SK-N-SH treated with all-trans-retinoic acid at 6 μM for 48 hours (cell line): ENCODE results near the gene IFITM1.

Experiments used
- ATAC-seq: fragments of 200-7000 bp; cut with Tn5 transposase; 3 replicates; pipeline ENCODE4 v1.9.1; 2020; ENCODE audit warnings: mild to moderate bottlenecking, moderate library complexity
- ARNTL ChIP-seq: fragments of 450-650 bp; formaldehyde crosslinking; IDR thresholded peaks from 2 replicates; pipeline ENCODE4 v1.5.0; 2020; ENCODE audit warnings: low read depth, mild to moderate bottlenecking, moderate library complexity, borderline replicate concordance
- BACH2 ChIP-seq: fragments of 250-450 bp; sonication (Bioruptor Pico); IDR thresholded peaks from 2 replicates; pipeline ENCODE4 v1.9.0; 2021; ENCODE audit warnings: mild to moderate bottlenecking, borderline replicate concordance
- CREB5 ChIP-seq: fragments of 250-450 bp; sonication (Bioruptor Pico); IDR thresholded peaks from 2 replicates; pipeline ENCODE4 v1.5.1; 2020; ENCODE audit warnings: low read depth, mild to moderate bottlenecking, moderate library complexity
- CSRNP3 ChIP-seq: fragments of 250-450 bp; sonication (Bioruptor Pico); IDR thresholded peaks from 2 replicates; pipeline ENCODE4 v1.5.1; 2021; ENCODE audit warnings: mild to moderate bottlenecking, moderate library complexity
- GLIS3 ChIP-seq: fragments of 250-450 bp; sonication (Bioruptor Pico); IDR thresholded peaks from 2 replicates; pipeline ENCODE4 v1.5.0; 2020; ENCODE audit warnings: mild to moderate bottlenecking, moderate library complexity
- ISL1 ChIP-seq: fragments of 250-450 bp; sonication (Bioruptor Pico); IDR thresholded peaks from 2 replicates; pipeline ENCODE4 v2.1.2; 2022; ENCODE audit warnings: mild to moderate bottlenecking, moderate library complexity
- OSR1 ChIP-seq: fragments of 250-450 bp; sonication (Bioruptor Pico); IDR thresholded peaks from 2 replicates; pipeline ENCODE4 v1.8.0; 2022; ENCODE audit warnings: moderate library complexity, mild to moderate bottlenecking, inconsistent platforms
- PPARA ChIP-seq: fragments of 250-450 bp; sonication (Bioruptor Pico); IDR thresholded peaks from 2 replicates; pipeline ENCODE4 v1.5.0; 2020; ENCODE audit warnings: mild to moderate bottlenecking, borderline replicate concordance
- RARB ChIP-seq: fragments of 250-450 bp; sonication (Bioruptor Pico); IDR thresholded peaks from 2 replicates; pipeline ENCODE4 v1.8.0; 2021; ENCODE audit warnings: mild to moderate bottlenecking, moderate library complexity
- SNAI2 ChIP-seq: fragments of 250-450 bp; sonication (Bioruptor Pico); IDR thresholded peaks from 2 replicates; pipeline ENCODE4 v1.5.0; 2020; ENCODE audit warnings: mild to moderate bottlenecking, moderate library complexity
- TOX ChIP-seq: fragments of 250-450 bp; sonication (Bioruptor Pico); IDR thresholded peaks from 2 replicates; pipeline ENCODE4 v1.8.0; 2021; ENCODE audit warnings: mild to moderate bottlenecking, moderate library complexity, borderline replicate concordance
- TSHZ2 ChIP-seq: fragments of 250-450 bp; sonication (Bioruptor Pico); IDR thresholded peaks from 2 replicates; pipeline ENCODE4 v1.5.0; 2020; ENCODE audit warnings: mild to moderate bottlenecking, moderate library complexity
- ZC3H10 ChIP-seq: fragments of 250-450 bp; sonication (Bioruptor Pico); IDR thresholded peaks from 2 replicates; pipeline ENCODE4 v1.5.1; 2021; ENCODE audit warnings: mild to moderate bottlenecking, moderate library complexity
- ZFP3 ChIP-seq: fragments of 250-450 bp; sonication (Bioruptor Pico); IDR thresholded peaks from 2 replicates; pipeline ENCODE4 v1.5.0; 2020; ENCODE audit warnings: mild to moderate bottlenecking, moderate library complexity
- ZFP30 ChIP-seq: fragments of 450-650 bp; formaldehyde crosslinking; IDR thresholded peaks from 2 replicates; pipeline ENCODE4 v1.5.0; 2022; ENCODE audit warnings: mild to moderate bottlenecking, moderate library complexity
- ZNF70 ChIP-seq: fragments of 450-650 bp; formaldehyde crosslinking; IDR thresholded peaks from 2 replicates; pipeline ENCODE4 v1.5.0; 2020; ENCODE audit warnings: mild to moderate bottlenecking, moderate library complexity
- TF ChIP-seq, protein P1 (sequence below): fragments of 250-450 bp; sonication (Bioruptor Pico); IDR thresholded peaks from 2 replicates; pipeline ENCODE4 v1.8.0; 2021; ENCODE audit warnings: low read depth, mild to moderate bottlenecking, moderate library complexity, borderline replicate concordance
- TF ChIP-seq, protein P2 (sequence below): fragments of 250-450 bp; sonication (Bioruptor Pico); IDR thresholded peaks from 2 replicates; pipeline ENCODE4 v1.8.0; 2020; ENCODE audit warnings: mild to moderate bottlenecking, moderate library complexity, borderline replicate concordance

The IFITM1 gene

DNA sequence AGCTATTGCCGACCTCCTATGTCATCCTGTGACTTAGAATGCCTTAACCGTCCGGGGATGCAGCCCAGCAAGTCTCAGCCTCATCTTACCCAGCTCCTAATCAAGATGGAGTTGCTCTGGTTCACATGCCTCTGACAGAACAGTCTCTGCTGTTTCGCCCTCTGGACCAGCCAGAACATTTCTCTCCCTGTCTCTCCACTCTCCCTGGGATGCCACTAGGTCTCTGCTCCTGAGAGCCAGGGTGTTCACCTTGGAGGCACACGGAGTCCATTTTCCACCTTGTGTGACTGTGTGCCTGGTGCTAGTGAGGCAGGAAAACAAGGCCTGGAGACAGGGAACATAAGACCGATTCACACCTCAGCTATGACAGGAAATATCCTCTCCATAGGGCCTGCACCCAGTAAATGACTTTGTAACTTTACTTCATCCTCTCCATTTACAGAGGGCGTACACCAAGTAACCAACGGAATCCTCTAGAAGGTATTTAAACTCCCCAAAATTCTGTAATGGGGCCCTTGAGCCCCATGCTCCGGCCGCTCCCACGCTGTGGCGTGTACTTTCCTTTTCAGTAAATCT, 38.7 kb downstream of the IFITM1 start:
- no peak for ATAC-seq
- TF ChIP-seq PPARA (CRISPR knock-in tag) (no peak), SNAI2 (no peak), CSRNP3 (no peak), ARNTL (CRISPR knock-in tag) (no peak), CREB5 (no peak), ZNF70 (CRISPR knock-in tag) (no peak), ZFP3 (no peak), ISL1 (CRISPR knock-in tag) (no peak), RARB (CRISPR knock-in tag) (no peak)
- TF ChIP-seq, protein P1, sequence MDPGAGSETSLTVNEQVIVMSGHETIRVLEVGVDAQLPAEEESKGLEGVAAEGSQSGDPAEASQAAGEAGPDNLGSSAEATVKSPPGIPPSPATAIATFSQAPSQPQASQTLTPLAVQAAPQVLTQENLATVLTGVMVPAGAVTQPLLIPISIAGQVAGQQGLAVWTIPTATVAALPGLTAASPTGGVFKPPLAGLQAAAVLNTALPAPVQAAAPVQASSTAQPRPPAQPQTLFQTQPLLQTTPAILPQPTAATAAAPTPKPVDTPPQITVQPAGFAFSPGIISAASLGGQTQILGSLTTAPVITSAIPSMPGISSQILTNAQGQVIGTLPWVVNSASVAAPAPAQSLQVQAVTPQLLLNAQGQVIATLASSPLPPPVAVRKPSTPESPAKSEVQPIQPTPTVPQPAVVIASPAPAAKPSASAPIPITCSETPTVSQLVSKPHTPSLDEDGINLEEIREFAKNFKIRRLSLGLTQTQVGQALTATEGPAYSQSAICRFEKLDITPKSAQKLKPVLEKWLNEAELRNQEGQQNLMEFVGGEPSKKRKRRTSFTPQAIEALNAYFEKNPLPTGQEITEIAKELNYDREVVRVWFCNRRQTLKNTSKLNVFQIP (CRISPR knock-in tag), result no peak

DNA sequence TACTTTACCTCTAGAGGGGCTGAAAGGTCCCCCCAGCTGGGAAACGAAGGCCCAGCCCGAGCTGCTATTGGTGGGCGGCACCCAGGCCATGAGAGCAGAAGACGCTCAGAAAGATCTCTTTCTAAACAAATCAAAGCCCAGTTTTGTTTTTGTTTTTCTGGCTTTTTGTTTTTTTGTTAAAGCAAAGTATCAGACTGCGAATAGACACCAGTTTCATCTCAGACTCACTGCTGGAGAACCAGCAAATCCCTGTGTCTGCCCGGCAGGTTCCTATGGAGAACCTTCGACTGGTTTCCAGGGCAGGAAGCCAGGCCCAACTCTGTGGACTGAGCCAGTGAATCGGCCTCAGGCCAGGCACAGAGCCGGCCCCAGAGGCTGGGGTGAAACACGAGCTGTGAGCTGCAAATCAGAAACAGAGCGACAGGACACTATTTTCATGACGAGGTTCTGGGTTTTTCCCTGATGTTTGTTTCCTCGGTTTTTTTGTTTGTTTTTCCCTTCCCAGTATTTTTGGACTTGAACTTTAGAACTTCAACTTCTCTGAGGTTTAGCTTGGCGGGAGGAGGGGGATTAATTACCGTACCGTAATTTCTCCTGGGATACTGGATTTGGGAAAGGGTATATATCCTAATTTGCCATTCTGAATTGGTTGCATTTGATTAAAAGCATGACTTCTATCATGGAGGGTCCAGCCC, 39.5 kb downstream of the IFITM1 start:
- peak; percentile 72 for ATAC-seq
- no peak for TF ChIP-seq ISL1 (CRISPR knock-in tag)
- peak; percentile 60; the same call in 1 of the 2 replicates for TF ChIP-seq TOX
- TF ChIP-seq OSR1 (CRISPR knock-in tag), result peak; percentile 16; the same call in 1 of the 2 replicates
- no peak for TF ChIP-seq TSHZ2

GRCh38 chr11:355581-356458, 42.0 kb downstream of the IFITM1 start:
- ATAC-seq, result peak; percentile 86
- TF ChIP-seq ZFP30 (no peak), GLIS3 (CRISPR knock-in tag) (no peak), TSHZ2 (peak; percentile 63), ZFP3 (peak; percentile 88), TOX (no peak), ZNF70 (CRISPR knock-in tag) (peak; percentile 49; the same call in 1 of the 2 replicates), ZC3H10 (CRISPR knock-in tag) (peak; percentile 81), SNAI2 (peak; percentile 96), OSR1 (CRISPR knock-in tag) (peak; percentile 81; the same call in 1 of the 2 replicates), CREB5 (no peak), ISL1 (CRISPR knock-in tag) (peak; percentile 53), BACH2 (CRISPR knock-in tag) (peak; percentile 76; the same call in 1 of the 2 replicates)
- TF ChIP-seq, protein P2, sequence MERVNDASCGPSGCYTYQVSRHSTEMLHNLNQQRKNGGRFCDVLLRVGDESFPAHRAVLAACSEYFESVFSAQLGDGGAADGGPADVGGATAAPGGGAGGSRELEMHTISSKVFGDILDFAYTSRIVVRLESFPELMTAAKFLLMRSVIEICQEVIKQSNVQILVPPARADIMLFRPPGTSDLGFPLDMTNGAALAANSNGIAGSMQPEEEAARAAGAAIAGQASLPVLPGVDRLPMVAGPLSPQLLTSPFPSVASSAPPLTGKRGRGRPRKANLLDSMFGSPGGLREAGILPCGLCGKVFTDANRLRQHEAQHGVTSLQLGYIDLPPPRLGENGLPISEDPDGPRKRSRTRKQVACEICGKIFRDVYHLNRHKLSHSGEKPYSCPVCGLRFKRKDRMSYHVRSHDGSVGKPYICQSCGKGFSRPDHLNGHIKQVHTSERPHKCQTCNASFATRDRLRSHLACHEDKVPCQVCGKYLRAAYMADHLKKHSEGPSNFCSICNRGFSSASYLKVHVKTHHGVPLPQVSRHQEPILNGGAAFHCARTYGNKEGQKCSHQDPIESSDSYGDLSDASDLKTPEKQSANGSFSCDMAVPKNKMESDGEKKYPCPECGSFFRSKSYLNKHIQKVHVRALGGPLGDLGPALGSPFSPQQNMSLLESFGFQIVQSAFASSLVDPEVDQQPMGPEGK, result peak; percentile 67; the same call in 1 of the 2 replicates
- TF ChIP-seq, protein P1 (CRISPR knock-in tag), result no peak
